GM18508 (cell line): ENCODE data around the gene AGBL4.
"Not testable (repeated sequence)": the region's sequence is repeated elsewhere in the genome, so short reads cannot be mapped to it uniquely, and the experiment has no call there.

ENCODE experiments used
- ATAC-seq: cut with Tn5 transposase; IDR thresholded peaks from one replicate; pipeline ENCODE4 v1.9.1; 2021; ENCODE audit warnings: moderate number of reproducible peaks; ENCODE audit not compliant: insufficient read depth, unreplicated experiment

AGBL4 gene

GRCh38 chr1:48540587-48540986 is 1483.2 kb downstream of the AGBL4 start:
- ATAC-seq, result no peak

DNA sequence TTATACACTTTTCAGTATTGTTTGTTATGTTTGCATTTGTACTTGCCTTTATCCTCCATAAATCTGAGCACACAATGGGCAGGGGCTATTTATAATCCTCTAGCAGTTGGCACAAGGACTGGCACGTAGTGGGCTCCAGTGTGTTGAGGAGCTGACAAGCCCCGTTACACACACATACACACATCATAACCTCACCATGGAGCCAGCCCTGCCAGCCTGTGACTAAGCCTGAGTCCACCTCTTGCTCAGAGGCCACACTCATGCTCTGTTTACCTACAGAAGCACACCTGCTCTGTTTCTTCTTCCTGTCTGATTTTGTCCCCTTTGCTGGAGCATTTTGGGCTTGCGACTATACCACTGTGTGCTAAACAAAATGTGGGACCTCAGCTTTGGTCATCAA is 1487.3 kb downstream of the AGBL4 start:
- no peak for ATAC-seq

GRCh38 chr1:48532976-48533375 is 1490.8 kb downstream of the AGBL4 start:
- ATAC-seq, result no peak

GRCh38 chr1:48530727-48531351 is 1492.9 kb downstream of the AGBL4 start:
- ATAC-seq, result no peak

GRCh38 chr1:48527051-48527450 is 1496.7 kb downstream of the AGBL4 start:
- no peak for ATAC-seq

GRCh38 chr1:48526008-48526710 is 1497.6 kb downstream of the AGBL4 start:
- no peak for ATAC-seq

DNA sequence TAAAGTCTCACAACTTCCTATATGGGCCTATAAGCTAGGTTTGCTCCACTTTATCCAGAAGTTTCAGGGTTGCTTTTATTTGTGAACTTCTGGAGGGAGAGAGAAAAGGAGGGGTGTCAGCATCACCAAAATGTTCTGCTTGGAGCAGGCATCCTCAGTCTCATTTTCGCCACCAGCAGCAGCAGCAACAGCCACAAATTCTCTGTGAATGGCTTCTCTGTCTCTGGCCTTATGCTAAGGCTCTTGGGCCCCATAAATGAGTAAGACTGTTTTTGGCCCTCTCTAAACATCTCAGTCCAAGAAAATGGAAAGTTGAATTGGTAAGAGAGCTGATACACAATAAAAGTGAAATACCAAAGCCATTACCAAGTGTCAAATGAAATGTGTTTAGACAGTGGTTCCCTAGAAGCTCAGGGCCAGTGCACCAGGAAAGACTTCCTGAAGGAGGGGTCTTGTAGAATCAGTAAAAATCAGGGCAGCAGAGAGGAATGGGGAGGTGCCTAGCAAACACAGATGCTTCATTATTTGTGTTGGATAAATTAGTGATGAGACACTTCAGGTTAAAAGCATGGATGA is 1498.8 kb downstream of the AGBL4 start:
- ATAC-seq, result no peak

DNA sequence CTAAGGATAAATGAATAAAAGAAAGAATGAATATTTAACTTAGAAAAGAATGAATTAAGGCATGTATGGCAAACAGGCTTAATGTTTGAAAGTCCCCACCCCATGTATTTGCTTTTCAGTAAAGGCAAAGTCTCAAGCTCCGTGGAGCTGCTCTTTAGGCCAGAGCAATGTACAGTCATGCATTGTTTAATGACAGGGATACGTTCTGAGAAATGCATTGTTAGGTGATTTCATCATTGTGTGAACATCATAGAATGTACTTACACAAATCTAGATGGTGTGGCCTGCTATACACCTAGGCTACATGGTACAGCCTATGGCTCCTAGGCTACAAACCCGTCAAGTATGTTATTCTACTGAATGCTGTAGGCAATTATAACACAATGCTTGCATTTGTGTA is 1500.2 kb downstream of the AGBL4 start:
- no peak for ATAC-seq

DNA sequence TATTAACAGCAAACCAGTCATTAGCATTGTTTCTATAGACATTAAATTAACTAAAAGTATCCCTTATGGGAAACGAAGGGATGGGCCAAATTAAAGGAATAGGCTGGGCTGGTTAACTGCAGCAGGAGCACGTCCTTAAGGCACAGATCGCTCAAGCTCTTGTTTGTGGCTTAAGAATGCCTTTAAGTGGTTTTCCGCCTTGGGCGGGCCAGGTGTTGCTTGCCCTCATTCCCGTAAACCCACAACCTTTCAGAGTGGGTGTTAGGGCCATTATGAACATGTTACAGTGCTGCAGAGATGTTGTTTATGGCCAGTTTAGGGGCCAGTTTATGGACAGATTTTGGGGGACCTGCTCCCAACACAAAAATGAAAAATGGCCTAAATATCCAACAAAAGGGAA is 1503.9 kb downstream of the AGBL4 start:
- ATAC-seq, result not testable (repeated sequence)

- ATAC-seq, result no peak
Measured at GRCh38 chr1:48506870-48507269, 1516.9 kb downstream of the AGBL4 start.

- ATAC-seq, result no peak
Measured at GRCh38 chr1:48500541-48501450, 1523.0 kb downstream of the AGBL4 start.

GRCh38 chr1:48499211-48499735 is 1524.5 kb downstream of the AGBL4 start:
- no peak for ATAC-seq

DNA sequence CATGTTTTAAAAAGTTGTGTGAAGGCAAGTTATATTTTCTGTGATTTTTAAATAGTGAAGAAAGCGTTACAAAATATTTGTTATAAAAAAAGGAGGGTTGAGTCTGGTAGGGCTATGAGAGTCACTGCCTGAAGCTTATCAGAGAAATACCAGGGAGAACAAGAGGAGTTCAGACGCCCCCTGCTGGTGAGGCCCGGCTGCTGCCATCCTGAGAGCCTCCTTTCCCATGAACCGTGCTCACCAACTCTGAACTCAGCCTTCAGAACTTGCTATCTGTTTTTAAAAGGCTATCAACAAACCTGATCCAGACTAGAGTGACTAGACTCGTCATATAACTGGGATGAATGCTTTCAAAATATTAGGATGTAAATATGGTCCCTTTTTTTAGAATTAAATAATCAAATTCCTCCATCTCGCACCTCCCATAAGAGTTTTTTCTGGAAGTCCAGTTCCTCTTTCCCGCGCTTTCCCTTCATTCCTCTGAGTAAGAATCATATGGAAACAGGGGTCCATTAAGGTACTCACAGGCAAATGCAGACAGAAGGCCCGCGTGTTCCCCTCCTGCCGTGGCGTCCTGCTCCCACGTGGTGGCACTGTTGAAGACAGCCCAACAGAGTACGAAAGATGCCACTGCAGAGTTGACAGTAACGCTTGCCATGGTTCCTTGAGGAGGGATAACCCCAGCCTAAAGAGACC is 1525.5 kb downstream of the AGBL4 start:
- ATAC-seq, result peak; percentile 50

GRCh38 chr1:48495911-48496310 is 1527.8 kb downstream of the AGBL4 start:
- ATAC-seq, result no peak

GRCh38 chr1:48495166-48495565 is 1528.6 kb downstream of the AGBL4 start:
- ATAC-seq, result no peak

GRCh38 chr1:48493970-48494769 is 1529.6 kb downstream of the AGBL4 start:
- no peak for ATAC-seq

GRCh38 chr1:48493041-48493440 is 1530.7 kb downstream of the AGBL4 start:
- no peak for ATAC-seq

GRCh38 chr1:48492392-48492791 is 1531.4 kb downstream of the AGBL4 start:
- ATAC-seq, result no peak

GRCh38 chr1:48488721-48489120 is 1535.0 kb downstream of the AGBL4 start:
- ATAC-seq, result no peak
